GM18526 (cell line): ENCODE data around the gene CERS1.

Experiments
- POLR2A ChIP-seq: IDR thresholded peaks from 3 replicates; pipeline ENCODE4 v1.6.1; 2011; ENCODE audit not compliant: insufficient read length; ENCODE audit errors: extremely low read depth

The CERS1 gene

GRCh38 chr19:18895824-18896341 is at the start of gene CERS1:
TSS of gene CERS1 (minus strand) at chr19:18896158. CDS start at chr19:18896072, 86 bp downstream.
- TF ChIP-seq POLR2A = no peak

- no peak for TF ChIP-seq POLR2A
Measured at GRCh38 chr19:18945297-18945696, 49.3 kb upstream of the CERS1 start.

- TF ChIP-seq POLR2A = no peak
Measured at GRCh38 chr19:18943465-18943864, 47.5 kb upstream of the CERS1 start.

- no peak for TF ChIP-seq POLR2A
Measured at GRCh38 chr19:18942692-18943091, 46.7 kb upstream of the CERS1 start.

- no peak for TF ChIP-seq POLR2A
Measured at GRCh38 chr19:18941628-18942354, 45.8 kb upstream of the CERS1 start.

- no peak for TF ChIP-seq POLR2A
Measured at GRCh38 chr19:18940769-18941627, 45.0 kb upstream of the CERS1 start, which contains the start of gene HOMER3. TSS of gene HOMER3 (minus strand) at chr19:18941217. CDS start at chr19:18938982, 2,235 bp downstream.

GRCh38 chr19:18939922-18940768 is 44.2 kb upstream of the CERS1 start:
- no peak for TF ChIP-seq POLR2A

- TF ChIP-seq POLR2A = no peak
Measured at GRCh38 chr19:18939163-18939562, 43.2 kb upstream of the CERS1 start.

GRCh38 chr19:18933297-18933696 is 37.3 kb upstream of the CERS1 start:
- TF ChIP-seq POLR2A = no peak

- TF ChIP-seq POLR2A = no peak
Measured at GRCh38 chr19:18932216-18932841, 36.4 kb upstream of the CERS1 start.

- no peak for TF ChIP-seq POLR2A
Measured at GRCh38 chr19:18931316-18932162, 35.6 kb upstream of the CERS1 start.

GRCh38 chr19:18929311-18929710 is 33.4 kb upstream of the CERS1 start:
- no peak for TF ChIP-seq POLR2A

GRCh38 chr19:18928018-18928805 is 32.3 kb upstream of the CERS1 start:
- TF ChIP-seq POLR2A = no peak

GRCh38 chr19:18924684-18925213 is 28.8 kb upstream of the CERS1 start:
- TF ChIP-seq POLR2A = no peak
